HepG2 (cell line): ENCODE measurements around the gene TSPYL1. TPM values are rescaled to one million over a fixed set of nuclear protein-coding genes. Genes with fewer than 3 reads are reported as not detected.
A peak's percentile ranks its signal among the peaks of the same experiment; 100 is the strongest.

ENCODE experiments used
- CCAR2 ChIP-seq: fragments of 200-400 bp; formaldehyde crosslinking; optimal IDR thresholded peaks from 2 replicates; pipeline ENCODE3; 2018; ENCODE audit warnings: low read depth, mild to moderate bottlenecking, low read length, moderate library complexity
- EP300 ChIP-seq, 3 experiments: sonication (generic) in 1 of 3; formaldehyde crosslinking in 1 of 3; IDR thresholded peaks; 2 replicates each; pipeline versions ENCODE4 v1.5.1 to v1.6.1; 2011 to 2020; ENCODE audit warnings: low read depth in 2 of 3, low read length in 2 of 3, borderline replicate concordance in 1 of 3, improper control_type of control experiment in 1 of 3, mild to moderate bottlenecking in 1 of 3, missing genetic modification reagents in 1 of 3, moderate library complexity in 1 of 3
- ERF ChIP-seq: IDR thresholded peaks from 2 replicates; pipeline ENCODE4 v1.6.1; 2018; ENCODE audit warnings: missing biosample characterization, missing genetic modification reagents
- HNF4A ChIP-seq: sonication (generic); formaldehyde crosslinking; IDR thresholded peaks from 2 replicates; pipeline ENCODE4 v1.4.0; 2020; ENCODE audit warnings: missing genetic modification reagents
- ISL2 ChIP-seq: sonication (generic); formaldehyde crosslinking; IDR thresholded peaks from 2 replicates; pipeline ENCODE4 v1.5.0; 2020; ENCODE audit warnings: missing genetic modification reagents
- KAT8 ChIP-seq: IDR thresholded peaks from 2 replicates; pipeline ENCODE4 v1.6.1; 2016; ENCODE audit warnings: missing genetic modification reagents, missing compliant biosample characterization
- KDM6A ChIP-seq: IDR thresholded peaks from 2 replicates; pipeline ENCODE4 v1.6.1; 2016; ENCODE audit warnings: low read depth
- KMT2B ChIP-seq: IDR thresholded peaks from 2 replicates; pipeline ENCODE4 v1.6.1; 2016; ENCODE audit warnings: missing genetic modification reagents, missing compliant biosample characterization
- MIER2 ChIP-seq: IDR thresholded peaks from 2 replicates; pipeline ENCODE4 v1.6.1; 2016; ENCODE audit warnings: missing biosample characterization, missing genetic modification reagents
- NR2F1 ChIP-seq, 2 experiments: fragments of 450-650 bp in 1 of 2; formaldehyde crosslinking in 1 of 2; IDR thresholded peaks; 2 replicates each; pipeline versions ENCODE4 v1.5.0 to v1.6.1; 2016 to 2020; ENCODE audit warnings: mild to moderate bottlenecking in 1 of 2, missing compliant biosample characterization in 1 of 2, missing genetic modification reagents in 1 of 2, moderate library complexity in 1 of 2
- NR2F2 ChIP-seq: IDR thresholded peaks from 2 replicates; pipeline ENCODE4 v1.6.1; 2012; ENCODE audit warnings: low read depth, inconsistent platforms, borderline replicate concordance
- RARA ChIP-seq: IDR thresholded peaks from 2 replicates; pipeline ENCODE4 v1.6.1; 2016; ENCODE audit warnings: missing genetic modification reagents, missing compliant biosample characterization
- SMAD3 ChIP-seq: sonication (generic); formaldehyde crosslinking; IDR thresholded peaks from 2 replicates; pipeline ENCODE4 v1.4.0; 2020; ENCODE audit warnings: missing genetic modification reagents
- SMYD3 ChIP-seq: sonication (generic); formaldehyde crosslinking; IDR thresholded peaks from 2 replicates; pipeline ENCODE4 v1.8.1; 2023; ENCODE audit warnings: mild to moderate bottlenecking, missing genetic modification reagents
- SRY ChIP-seq: sonication (generic); formaldehyde crosslinking; IDR thresholded peaks from 2 replicates; pipeline ENCODE4 v1.8.0; 2022; ENCODE audit warnings: mild to moderate bottlenecking, missing genetic modification reagents
- TARDBP ChIP-seq: sonication (generic); formaldehyde crosslinking; IDR thresholded peaks from 2 replicates; pipeline ENCODE4 v1.8.0; 2022; ENCODE audit warnings: mild to moderate bottlenecking, missing genetic modification reagents
- TFAP4 ChIP-seq: sonication (generic); IDR thresholded peaks from 2 replicates; pipeline ENCODE4 v1.6.1; 2016; ENCODE audit warnings: low read depth, borderline replicate concordance
- ZC3H13 ChIP-seq: sonication (generic); formaldehyde crosslinking; IDR thresholded peaks from 2 replicates; pipeline ENCODE4 v1.8.1; 2023; ENCODE audit warnings: mild to moderate bottlenecking, missing genetic modification reagents, moderate library complexity
- ZMAT3 ChIP-seq: sonication (generic); formaldehyde crosslinking; conservative IDR thresholded peaks from 2 replicates; pipeline ENCODE4 v1.7.0; 2021; ENCODE audit warnings: missing genetic modification reagents
- ZMYM4 ChIP-seq: sonication (generic); formaldehyde crosslinking; IDR thresholded peaks from 2 replicates; pipeline ENCODE4 v1.8.1; 2023; ENCODE audit warnings: mild to moderate bottlenecking, missing genetic modification reagents
- ZNF256 ChIP-seq: sonication (generic); formaldehyde crosslinking; conservative IDR thresholded peaks from 2 replicates; pipeline ENCODE4 v1.4.0; 2020; ENCODE audit warnings: missing genetic modification reagents
- ZNF292 ChIP-seq: sonication (generic); formaldehyde crosslinking; IDR thresholded peaks from 2 replicates; pipeline ENCODE4 v1.8.1; 2022; ENCODE audit warnings: mild to moderate bottlenecking, low read depth, missing genetic modification reagents, borderline replicate concordance
- ZNF317 ChIP-seq: sonication (generic); formaldehyde crosslinking; IDR thresholded peaks from 2 replicates; pipeline ENCODE4 v1.5.0; 2020; ENCODE audit warnings: mild to moderate bottlenecking, missing genetic modification reagents
- ZNF354B ChIP-seq: sonication (generic); formaldehyde crosslinking; IDR thresholded peaks from 2 replicates; pipeline ENCODE4 v1.8.0; 2022; ENCODE audit warnings: mild to moderate bottlenecking, missing genetic modification reagents
- ZNF446 ChIP-seq: sonication (generic); formaldehyde crosslinking; IDR thresholded peaks from 2 replicates; pipeline ENCODE4 v1.5.0; 2020; ENCODE audit warnings: mild to moderate bottlenecking, missing genetic modification reagents
- ZNF562 ChIP-seq: sonication (generic); formaldehyde crosslinking; IDR thresholded peaks from 2 replicates; pipeline ENCODE4 v1.8.0; 2022; ENCODE audit warnings: missing genetic modification reagents, borderline replicate concordance
- ZNF563 ChIP-seq: sonication (generic); formaldehyde crosslinking; IDR thresholded peaks from 2 replicates; pipeline ENCODE4 v1.8.0; 2022; ENCODE audit warnings: mild to moderate bottlenecking, moderate library complexity, missing genetic modification reagents
- ZNF577 ChIP-seq: sonication (generic); formaldehyde crosslinking; IDR thresholded peaks from 2 replicates; pipeline ENCODE4 v1.4.0; 2020; ENCODE audit warnings: mild to moderate bottlenecking, low read depth, missing genetic modification reagents, borderline replicate concordance
- ZNF660 ChIP-seq: sonication (generic); formaldehyde crosslinking; IDR thresholded peaks from 2 replicates; pipeline ENCODE4 v1.5.1; 2020; ENCODE audit warnings: mild to moderate bottlenecking, low read depth, missing genetic modification reagents, borderline replicate concordance
- ZNF878 ChIP-seq: sonication (generic); formaldehyde crosslinking; IDR thresholded peaks from 2 replicates; pipeline ENCODE4 v1.8.1; 2023; ENCODE audit warnings: mild to moderate bottlenecking, missing genetic modification reagents, moderate library complexity
- polyA plus RNA-seq, 8 experiments: library from polyadenylated mRNA; depleted of rRNA in 3 of 8; stranded (reverse) in 7 of 8; unstranded in 1 of 8; fragments of >200 nt; fragmentation: Illumina TruSeq in 4 of 8; extraction: Trizol in 4 of 8; gene quantifications; 2 replicates each; pipeline versions ENCODE4 v1.2.1 to v1.2.3, GENCODE V29; 2011 to 2016; ENCODE audit warnings: low read depth in 4 of 8, missing spikeins in 1 of 8, mixed read lengths in 1 of 8; ENCODE audit not compliant: insufficient read depth in 1 of 8
- total RNA-seq, 5 experiments: library from RNA; depleted of rRNA; stranded (reverse); fragments of >200 nt; fragmentation: Illumina TruSeq; extraction: Trizol; gene quantifications; 2 replicates each; pipeline ENCODE4 v1.2.3, GENCODE V29; 2016; ENCODE audit warnings: low read depth in 1 of 5
- TF ChIP-seq, protein P1 (sequence below): sonication (generic); formaldehyde crosslinking; IDR thresholded peaks from 2 replicates; pipeline ENCODE4 v1.5.0; 2020; ENCODE audit warnings: missing genetic modification reagents

The TSPYL1 gene
- total and polyA plus RNA-seq, 2 of the 13 experiments (the other 11 are each of a cell fraction or from before 2014, with no cell fraction given), result 28.3 to 93.0 TPM

DNA sequence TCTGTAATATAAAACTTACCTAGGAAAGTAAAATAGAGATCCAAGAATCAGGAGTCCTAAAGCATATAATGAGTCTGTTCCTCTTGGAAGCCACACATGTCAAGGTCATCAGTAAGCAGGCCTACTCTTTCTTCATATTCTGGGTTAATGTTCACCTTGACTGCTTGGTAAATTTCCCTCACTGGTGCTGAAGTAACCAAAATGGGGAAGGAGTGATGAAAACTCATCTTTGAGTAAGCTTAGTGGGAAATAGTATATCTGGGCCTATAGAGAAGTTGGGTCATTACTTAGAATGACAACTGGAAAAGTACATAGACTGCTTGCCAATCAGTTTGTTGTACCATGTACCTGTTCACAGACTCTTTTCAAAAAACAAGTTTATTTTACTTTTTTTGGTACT lies 32.4 kb downstream of the TSPYL1 start (continued):
- TF ChIP-seq ZNF660 (CRISPR knock-in tag) (no peak), ZNF354B (CRISPR knock-in tag) (no peak), KAT8 (CRISPR knock-in tag) (peak; percentile 45; the same call in 1 of the 2 replicates), MIER2 (peak; percentile 44; the same call in 1 of the 2 replicates), ZMAT3 (no peak), EP300 (IDR thresholded peaks at IDR 0.05; ENCODE audit: low read depth in 2 of 2, low read length in 2 of 2) (peak in 1 of 2 experiments; percentile 69; a peak in 2 of 4 replicates), EP300 (CRISPR knock-in tag; IDR thresholded peaks at IDR 0.05; ENCODE audit: borderline replicate concordance) (no peak), ZNF317 (no peak), SMAD3 (CRISPR knock-in tag) (no peak), SMYD3 (CRISPR knock-in tag) (peak; percentile 38; the same call in 1 of the 2 replicates), ZNF446 (no peak), ZNF577 (CRISPR knock-in tag) (no peak), HNF4A (CRISPR knock-in tag) (peak; percentile 48), ERF (peak; percentile 51; the same call in 1 of the 2 replicates), ZNF256 (CRISPR knock-in tag) (no peak), ZNF292 (CRISPR knock-in tag) (peak; percentile 55; the same call in 1 of the 2 replicates), NR2F2 (peak; percentile 19; the same call in 1 of the 2 replicates), KDM6A (CRISPR knock-in tag) (peak; percentile 37; the same call in 1 of the 2 replicates), ISL2 (peak; percentile 26; the same call in 1 of the 2 replicates), KMT2B (peak; percentile 36; the same call in 1 of the 2 replicates), ZMYM4 (peak; percentile 80), ZNF562 (CRISPR knock-in tag) (no peak), CCAR2 (no peak), NR2F1 (CRISPR knock-in tag; IDR thresholded peaks at IDR 0.05) (0 out of 4 replicates have a peak, but pooled peaks have one; percentile 32 to 49), TFAP4 (no peak), ZNF563 (CRISPR knock-in tag) (no peak), RARA (peak; percentile 48; the same call in 1 of the 2 replicates), TARDBP (CRISPR knock-in tag) (peak; percentile 50; the same call in 1 of the 2 replicates), SRY (CRISPR knock-in tag) (no peak), ZC3H13 (CRISPR knock-in tag) (no peak), ZNF878 (CRISPR knock-in tag) (no peak)
- TF ChIP-seq, protein P1, sequence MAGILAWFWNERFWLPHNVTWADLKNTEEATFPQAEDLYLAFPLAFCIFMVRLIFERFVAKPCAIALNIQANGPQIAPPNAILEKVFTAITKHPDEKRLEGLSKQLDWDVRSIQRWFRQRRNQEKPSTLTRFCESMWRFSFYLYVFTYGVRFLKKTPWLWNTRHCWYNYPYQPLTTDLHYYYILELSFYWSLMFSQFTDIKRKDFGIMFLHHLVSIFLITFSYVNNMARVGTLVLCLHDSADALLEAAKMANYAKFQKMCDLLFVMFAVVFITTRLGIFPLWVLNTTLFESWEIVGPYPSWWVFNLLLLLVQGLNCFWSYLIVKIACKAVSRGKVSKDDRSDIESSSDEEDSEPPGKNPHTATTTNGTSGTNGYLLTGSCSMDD (CRISPR knock-in tag), result no peak
